ENCODE measurements around the gene SLC2A5.

GRCh38 chr1:9027307-9027706, 42.1 kb downstream of the SLC2A5 start:
- no peak for TF ChIP-seq REST (IDR thresholded peaks at IDR 0.05; ENCODE audit: insufficient read depth in 1 of 2, low read depth in 2 of 2, low read length in 2 of 2)
- TF ChIP-seq TAF1 (IDR thresholded peaks at IDR 0.05; ENCODE audit: borderline replicate concordance, insufficient read depth, low read length), result no peak
- TF ChIP-seq POLR2AphosphoS5 (IDR thresholded peaks at IDR 0.05; ENCODE audit: low read depth, low read length), result no peak

All from PFSK-1 (cell line).